ENCODE data around the gene STH.

DNA sequence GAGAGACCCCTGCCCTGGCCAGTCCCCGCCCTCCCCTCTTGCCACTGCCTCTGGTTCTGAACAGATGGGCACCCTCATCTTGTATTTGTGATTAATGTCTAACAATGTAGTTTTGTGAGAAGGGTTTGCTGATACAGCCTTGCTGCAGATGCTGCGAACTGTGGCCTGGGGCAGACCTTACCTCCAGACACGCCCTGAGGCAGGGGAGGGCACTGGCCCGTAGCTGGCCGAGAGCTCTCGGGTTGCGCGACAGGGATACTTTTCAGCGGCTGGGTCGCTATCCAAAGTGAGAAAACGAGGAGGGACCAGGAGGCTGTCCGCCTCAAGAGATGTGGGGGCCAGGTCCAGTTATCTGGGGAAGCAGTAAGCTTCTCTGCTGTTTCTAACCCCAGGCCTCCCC, 21.9 kb downstream of the STH start:
- TF ChIP-seq, protein P1, sequence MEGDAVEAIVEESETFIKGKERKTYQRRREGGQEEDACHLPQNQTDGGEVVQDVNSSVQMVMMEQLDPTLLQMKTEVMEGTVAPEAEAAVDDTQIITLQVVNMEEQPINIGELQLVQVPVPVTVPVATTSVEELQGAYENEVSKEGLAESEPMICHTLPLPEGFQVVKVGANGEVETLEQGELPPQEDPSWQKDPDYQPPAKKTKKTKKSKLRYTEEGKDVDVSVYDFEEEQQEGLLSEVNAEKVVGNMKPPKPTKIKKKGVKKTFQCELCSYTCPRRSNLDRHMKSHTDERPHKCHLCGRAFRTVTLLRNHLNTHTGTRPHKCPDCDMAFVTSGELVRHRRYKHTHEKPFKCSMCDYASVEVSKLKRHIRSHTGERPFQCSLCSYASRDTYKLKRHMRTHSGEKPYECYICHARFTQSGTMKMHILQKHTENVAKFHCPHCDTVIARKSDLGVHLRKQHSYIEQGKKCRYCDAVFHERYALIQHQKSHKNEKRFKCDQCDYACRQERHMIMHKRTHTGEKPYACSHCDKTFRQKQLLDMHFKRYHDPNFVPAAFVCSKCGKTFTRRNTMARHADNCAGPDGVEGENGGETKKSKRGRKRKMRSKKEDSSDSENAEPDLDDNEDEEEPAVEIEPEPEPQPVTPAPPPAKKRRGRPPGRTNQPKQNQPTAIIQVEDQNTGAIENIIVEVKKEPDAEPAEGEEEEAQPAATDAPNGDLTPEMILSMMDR (IDR thresholded peaks at IDR 0.05): no peak
- no peak for TF ChIP-seq POLR2A (IDR thresholded peaks at IDR 0.05)

Measured in adrenal gland (tissue), 5 donors.